Parietal lobe (tissue), 2 donors: Measurements from ENCODE around the gene ESPN. TPM values are rescaled to one million over a fixed set of nuclear protein-coding genes. Genes with fewer than 3 reads are reported as not detected.

Source experiments
- small RNA-seq: library from RNA; depleted of rRNA; stranded (forward); fragments of <200 nt; gene quantifications from one replicate; pipeline ENCODE3, GENCODE V24; 2014; ENCODE audit warnings: low replicate concordance
- total RNA-seq: library from RNA; depleted of rRNA; stranded (reverse); fragments of >200 nt; gene quantifications from one replicate; pipeline ENCODE4 v1.2.3, GENCODE V29; 2014

The ESPN gene
- under 0.01 TPM for total RNA-seq

GRCh38 chr1:6424619-6425593 is at the start of gene ESPN:
ESPN (plus strand) TSS chr1:6424776; CDS start chr1:6424956, 180 bp downstream.

GRCh38 chr1:6393400-6394187 is 31.0 kb upstream of the ESPN start, which contains the start of gene ACOT7:
ACOT7 (minus strand) TSS chr1:6393767; CDS start chr1:6393399, 368 bp downstream.

GRCh38 chr1:6419804-6420453 is 4.6 kb upstream of the ESPN start, which contains the start of gene HES2:
HES2 (minus strand) TSS chr1:6419919; CDS start chr1:6419820, 99 bp downstream.

GRCh38 chr1:6466023-6466422 is 41.4 kb downstream of the ESPN start, which contains the start of gene TNFRSF25:
TNFRSF25 (minus strand) TSS chr1:6466173; CDS start chr1:6466107, 66 bp downstream.

GRCh38 chr1:6491480-6491962 is 66.9 kb downstream of the ESPN start, which contains the start of gene PLEKHG5:
PLEKHG5 (minus strand) TSS chr1:6491667; CDS start chr1:6477571, 14,096 bp downstream.

Small RNA genes lying within 50 kb of the gene (small RNA-seq; reads per million reads assigned to genes)
- not detected for gene MIR4252

Other genes starting within 250 kb of the ESPN start
- 52.6 TPM for gene CHD5, start 244.5 kb upstream of the ESPN start, total RNA-seq
- 255 TPM for gene RPL22, start 225.2 kb upstream of the ESPN start, total RNA-seq
- gene RNF207, start 218.7 kb upstream of the ESPN start, total RNA-seq, result 16.0 TPM
- 19.4 TPM for gene ICMT, start 188.8 kb upstream of the ESPN start, total RNA-seq
- gene HES3, start 180.6 kb upstream of the ESPN start, total RNA-seq, result not detected
- 27.2 TPM for gene GPR153, start 163.7 kb upstream of the ESPN start, total RNA-seq
- gene ACOT7, start 31.0 kb upstream of the ESPN start, total RNA-seq, result 51.3 TPM
- gene HES2, start 4.9 kb upstream of the ESPN start, total RNA-seq, result not detected
- 34.1 TPM for gene TNFRSF25, start 41.4 kb downstream of the ESPN start, total RNA-seq
- gene PLEKHG5, start 66.9 kb downstream of the ESPN start, total RNA-seq, result 56.7 TPM
- 52.9 TPM for gene NOL9, start 129.7 kb downstream of the ESPN start, total RNA-seq
- not detected for gene TAS1R1, start 130.5 kb downstream of the ESPN start, total RNA-seq
- gene ZBTB48, start 155.2 kb downstream of the ESPN start, total RNA-seq, result 19.4 TPM
- gene KLHL21, start 178.1 kb downstream of the ESPN start, total RNA-seq, result 9.1 TPM
- gene PHF13, start 189.0 kb downstream of the ESPN start, total RNA-seq, result 13.8 TPM
- 29.7 TPM for gene THAP3, start 200.1 kb downstream of the ESPN start, total RNA-seq